ENCODE data around the gene NR4A2.
A peak's percentile ranks its signal among the peaks of the same experiment; 100 is the strongest.

Gene NR4A2

DNA sequence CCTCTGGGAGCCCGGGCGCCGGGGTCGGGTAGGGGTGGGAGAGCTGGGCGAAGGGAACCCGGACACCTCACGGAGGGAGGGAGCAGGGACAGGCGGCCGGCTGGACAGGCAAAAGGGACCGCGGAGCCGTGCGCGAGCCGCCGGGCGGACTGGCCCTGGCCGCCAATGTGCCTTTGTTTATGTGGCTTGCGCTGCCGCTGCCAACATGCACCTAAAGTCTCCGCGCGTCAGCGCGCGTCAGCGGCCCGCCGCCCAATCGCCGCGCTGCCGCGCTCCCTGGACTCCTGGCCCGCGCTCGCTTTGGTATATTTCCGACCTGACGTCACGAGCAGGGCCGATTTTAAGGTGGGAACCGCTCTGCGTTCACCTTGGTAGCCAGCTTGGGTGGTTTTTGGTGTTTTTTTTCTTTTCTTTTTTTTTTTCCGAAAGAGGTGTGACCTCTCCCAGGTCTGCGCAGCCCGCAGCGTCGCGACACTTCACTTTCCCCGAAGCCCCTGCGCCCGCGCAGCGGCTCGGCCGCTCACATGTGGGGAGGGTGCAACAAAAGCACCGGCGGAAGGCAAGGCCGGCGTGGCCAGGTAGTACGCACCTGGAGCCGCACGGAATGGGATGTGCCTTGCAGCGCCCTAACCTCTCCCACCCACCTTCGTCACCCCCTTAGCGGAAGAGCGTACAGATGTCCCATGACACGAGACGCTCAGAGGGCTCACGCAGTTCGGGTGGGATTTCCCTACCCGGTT lies at the start of gene NR4A2:
TSS of gene NR4A2 (minus strand) at position 188 of the 740 bp plus-strand sequence. CDS start 2,535 bp downstream, outside the sequence.
- DNase-seq = peak; percentile 66 to 87

DNA sequence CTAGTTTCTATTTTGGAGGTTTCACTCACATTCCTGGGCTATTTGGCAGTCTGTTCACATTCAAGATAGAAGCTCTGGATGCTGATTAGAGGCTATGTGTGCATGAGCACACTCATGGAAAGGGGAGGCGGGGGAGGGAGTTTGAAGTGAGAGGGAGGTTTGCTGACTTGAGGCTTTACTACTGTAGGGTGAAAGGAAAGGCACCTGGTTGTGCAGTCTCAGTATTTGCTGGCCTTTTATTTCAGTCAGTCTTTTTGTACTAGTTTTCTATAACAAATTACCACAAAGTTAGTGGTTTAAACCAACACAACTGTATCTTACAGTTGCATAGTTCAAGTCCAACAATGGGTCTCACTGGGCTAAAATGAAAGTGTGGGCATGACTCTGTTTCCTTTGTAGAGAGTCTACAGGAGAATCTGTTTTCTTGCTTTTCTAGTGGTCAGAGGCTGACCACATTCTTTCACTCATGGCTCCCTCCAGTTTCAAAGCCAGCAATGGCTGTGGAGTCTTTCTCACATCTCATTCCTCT lies 47.7 kb upstream of the NR4A2 start:
- no peak for DNase-seq

DNA sequence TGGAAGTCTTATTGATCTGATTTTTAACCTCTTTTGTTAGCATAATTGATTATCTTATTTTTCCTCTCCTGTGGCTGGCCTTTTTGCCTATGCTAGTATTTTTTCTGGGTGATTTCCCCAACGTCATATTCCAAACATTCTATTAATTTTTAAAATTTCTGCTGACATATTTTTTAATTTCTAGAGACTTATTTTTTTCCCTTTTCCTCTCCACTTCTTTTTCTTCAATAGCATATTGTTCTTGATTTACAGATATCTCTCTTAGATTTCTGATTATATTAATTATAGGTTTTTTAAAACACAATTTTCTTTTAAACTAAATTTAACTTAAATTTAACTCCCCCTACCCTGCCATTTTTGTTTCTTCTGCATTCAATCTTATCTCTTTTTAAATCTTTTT lies 47.2 kb upstream of the NR4A2 start:
- no peak for DNase-seq

DNA sequence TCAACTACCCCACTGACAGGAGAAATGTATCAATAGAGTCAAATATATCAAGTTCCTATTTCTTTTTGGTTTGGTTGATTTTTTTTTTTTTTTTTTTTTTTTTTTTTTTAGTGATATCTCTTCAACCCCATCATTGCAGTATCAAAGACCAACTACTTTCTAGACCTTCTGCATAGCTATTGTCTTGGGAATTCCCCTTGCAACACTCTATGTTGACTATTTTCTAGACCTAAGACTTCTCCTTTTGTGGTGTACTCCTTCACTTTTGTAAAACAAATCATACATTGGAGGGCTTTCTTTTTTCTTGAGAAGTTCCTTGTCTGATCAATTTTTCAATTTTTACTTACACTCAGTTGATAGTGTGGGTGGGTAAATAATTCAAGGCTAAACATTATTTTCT lies 46.5 kb upstream of the NR4A2 start:
- no peak for DNase-seq

DNA sequence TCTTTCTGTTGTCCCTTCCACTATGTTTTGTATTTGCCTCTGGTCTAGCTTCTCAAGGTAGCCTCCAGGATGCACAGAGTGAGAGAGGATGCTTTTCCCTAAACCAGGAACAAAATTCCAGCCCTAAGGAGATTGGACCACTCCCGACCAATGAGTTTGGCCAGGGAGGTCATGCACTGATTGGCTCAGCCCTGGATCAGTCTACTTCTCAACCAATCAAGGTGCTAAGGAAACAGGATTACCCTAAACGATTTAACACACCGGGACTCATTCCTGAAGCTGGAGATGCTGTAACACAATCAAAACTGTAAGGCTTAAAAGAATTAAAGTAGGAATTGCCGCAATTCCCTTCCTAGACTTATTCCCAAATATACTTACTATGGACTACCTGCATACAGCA lies 34.2 kb upstream of the NR4A2 start:
- DNase-seq = no peak

DNA sequence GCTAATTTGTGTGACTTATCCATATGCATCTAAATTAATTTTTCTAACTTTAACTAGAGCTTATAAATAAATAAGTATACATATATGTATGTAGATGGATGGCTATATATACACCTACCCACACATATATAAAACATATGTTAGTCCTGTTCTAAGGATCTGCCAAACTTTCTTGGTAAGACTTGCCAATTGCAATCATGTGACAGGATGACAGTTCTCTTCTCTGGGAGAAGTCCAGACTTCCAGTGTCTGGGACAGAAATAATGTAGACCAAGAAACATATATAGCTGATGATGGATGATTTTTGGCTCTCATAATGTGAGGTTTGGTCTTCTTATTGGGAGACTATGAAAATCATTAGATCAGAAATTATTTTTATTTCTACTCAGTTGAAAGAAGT lies 30.6 kb upstream of the NR4A2 start:
- DNase-seq = no peak

DNA sequence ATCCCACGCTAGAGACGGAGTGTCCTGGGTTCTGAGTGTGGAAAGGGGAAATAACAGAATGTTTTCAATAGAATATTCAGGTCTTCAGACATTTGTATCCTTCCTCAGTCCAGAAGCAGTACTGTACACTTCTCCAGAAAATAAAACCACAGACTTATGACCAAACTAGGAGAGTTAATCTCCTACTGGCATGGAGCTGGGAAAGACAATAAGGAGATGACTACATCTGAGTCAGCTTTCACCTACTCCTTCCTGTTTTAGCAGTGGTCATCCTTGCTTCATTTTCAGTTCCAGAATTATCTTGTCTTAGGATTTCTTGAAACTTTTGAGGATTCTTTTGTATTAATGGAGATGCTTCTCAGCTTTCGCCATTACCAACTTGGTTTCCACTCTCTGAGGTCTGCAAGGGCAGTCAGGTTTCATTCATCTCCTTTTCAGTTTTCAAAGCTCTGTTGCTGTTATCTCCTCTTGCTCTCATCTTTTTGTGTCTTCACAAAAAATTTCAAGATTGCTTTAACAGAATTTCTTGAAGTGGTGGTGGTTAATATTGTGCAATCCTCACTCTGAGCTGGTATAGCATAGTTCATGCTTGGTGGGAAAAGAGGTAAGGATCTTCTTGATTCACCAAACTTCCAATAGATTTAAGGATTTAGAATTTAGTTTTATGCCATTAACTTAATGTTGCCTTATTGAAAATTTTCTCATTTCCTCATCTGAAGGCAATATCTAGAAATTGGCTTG lies 23.7 kb upstream of the NR4A2 start:
- no peak for DNase-seq

DNA sequence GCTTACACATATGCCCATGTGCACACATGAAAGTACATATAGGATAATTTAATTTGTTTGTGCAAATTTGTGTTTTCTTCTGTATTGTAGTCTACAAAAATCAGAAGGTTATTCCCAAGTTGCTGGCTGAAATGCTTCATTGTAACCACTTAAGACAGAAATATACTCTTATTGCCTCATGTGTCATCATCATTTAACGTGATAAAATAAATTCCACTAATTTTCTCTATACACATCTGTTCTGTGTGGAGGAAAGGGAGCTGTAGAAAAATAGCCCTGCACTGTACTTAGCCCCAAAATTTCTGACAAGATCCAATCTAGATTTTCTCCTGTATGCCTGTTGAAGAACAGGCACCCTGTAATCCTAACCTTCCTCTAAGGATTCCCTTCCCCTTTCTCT lies 20.4 kb upstream of the NR4A2 start:
- no peak for DNase-seq

DNA sequence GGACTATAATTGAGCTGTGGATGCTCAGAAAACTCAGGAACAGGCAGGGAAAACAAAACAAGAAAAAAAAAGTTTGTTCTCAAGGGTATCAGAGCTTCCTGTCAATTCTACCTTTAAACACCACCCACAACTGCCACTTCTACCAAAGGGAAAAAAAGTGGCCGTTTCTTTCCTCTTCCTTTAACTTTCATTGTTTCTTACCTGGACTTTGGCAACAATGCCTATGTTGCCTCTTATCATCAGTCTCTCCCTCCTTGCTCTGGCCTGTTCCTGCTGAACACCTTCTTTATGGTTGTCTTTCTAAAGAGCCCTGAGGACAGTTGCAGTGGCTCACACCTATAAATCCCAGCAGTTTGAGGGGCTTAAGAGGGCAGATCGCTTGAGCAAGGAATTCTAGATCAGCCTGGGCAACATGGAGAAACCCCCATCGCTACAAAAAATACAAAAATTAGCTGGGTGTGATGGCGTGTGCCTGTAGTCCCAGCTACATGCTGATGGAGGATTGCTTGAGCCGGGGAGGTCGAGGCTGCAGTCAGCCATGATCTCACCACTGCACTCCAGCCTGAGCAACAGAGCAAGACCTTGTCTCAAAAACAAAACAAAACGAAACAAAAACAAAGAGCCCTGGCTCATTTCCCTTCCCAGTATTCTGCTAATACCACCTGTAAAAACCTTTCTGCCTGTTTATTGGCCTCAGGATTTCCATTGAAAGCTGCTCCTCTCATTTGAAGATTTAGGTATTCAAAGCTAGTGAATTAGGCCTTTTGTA lies 18.0 kb upstream of the NR4A2 start:
- DNase-seq = no peak

DNA sequence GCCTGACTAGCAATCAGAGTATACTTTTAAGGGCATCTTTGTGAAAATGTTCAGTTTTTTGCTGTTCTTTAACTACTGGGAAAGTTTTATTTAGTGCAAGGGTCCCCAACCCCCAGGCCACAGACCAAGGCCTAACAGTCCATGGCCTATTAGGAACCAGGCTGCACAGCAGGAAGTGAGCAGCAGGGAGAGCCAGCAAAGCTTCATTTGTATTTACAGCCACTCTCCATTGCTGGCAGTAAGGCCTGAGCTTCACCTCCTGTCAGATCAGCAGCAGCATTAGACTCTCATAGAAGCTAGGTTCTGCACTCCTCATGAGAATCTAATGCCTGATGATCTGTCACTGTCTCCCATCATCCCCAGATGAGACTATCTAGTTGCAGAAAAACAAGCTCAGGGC lies 17.1 kb upstream of the NR4A2 start:
- DNase-seq = no peak

DNA sequence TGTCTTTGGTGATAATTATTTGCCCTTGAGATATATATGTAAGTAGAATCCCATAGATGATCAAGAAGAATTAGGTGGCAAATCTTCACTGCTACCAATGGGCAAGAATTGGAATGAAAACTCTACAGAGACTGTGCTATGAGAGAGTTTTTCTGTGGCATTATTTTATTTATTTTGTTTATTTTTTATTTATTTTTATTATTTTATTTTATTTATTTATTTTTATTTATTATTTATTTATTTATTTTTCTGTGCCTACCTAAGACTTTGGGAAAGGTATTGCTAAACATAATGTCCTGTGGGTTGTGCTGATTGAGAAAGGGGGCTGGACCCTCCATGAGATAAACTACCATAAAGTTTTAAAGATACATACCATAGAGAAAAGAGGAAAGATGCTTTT lies 16.6 kb upstream of the NR4A2 start:
- no peak for DNase-seq

DNA sequence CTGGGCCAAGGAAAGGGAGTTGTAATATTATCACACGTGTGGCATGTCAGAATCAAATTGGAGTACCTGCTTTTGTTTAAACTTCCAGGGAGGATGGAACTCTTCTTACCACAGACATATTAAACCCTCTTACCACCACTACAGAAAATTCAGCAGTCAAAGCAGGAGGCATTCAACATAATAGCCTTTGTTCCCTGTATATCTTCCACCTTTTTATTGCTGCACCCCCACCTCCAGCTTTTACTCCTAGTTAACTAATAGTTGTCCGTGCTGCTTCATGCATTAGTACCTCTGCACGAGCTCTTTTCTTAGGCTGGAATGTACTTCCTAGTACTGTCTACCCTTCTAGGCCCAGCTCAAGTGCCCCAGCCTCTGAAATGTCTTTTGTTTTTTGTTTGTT lies 14.9 kb upstream of the NR4A2 start:
- DNase-seq = no peak

DNA sequence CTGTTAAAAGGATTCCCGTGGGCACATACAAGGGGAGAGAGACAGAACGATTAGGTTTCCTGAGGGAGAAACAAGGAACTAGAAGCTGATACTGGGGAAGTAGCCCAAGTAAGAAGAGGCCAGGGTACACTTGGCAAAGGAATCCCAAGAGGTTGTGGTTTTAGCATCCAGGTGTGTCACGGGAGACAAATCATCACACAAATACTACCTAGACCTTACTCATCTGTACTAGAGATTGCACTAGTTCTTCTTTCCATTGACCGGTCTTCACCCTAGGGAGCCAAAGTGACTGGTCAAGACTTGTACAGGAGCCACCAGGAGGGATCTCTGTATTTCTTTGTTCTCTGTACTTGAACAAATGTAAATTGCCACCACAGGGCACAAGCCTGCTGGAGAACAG lies 14.2 kb upstream of the NR4A2 start:
- no peak for DNase-seq

DNA sequence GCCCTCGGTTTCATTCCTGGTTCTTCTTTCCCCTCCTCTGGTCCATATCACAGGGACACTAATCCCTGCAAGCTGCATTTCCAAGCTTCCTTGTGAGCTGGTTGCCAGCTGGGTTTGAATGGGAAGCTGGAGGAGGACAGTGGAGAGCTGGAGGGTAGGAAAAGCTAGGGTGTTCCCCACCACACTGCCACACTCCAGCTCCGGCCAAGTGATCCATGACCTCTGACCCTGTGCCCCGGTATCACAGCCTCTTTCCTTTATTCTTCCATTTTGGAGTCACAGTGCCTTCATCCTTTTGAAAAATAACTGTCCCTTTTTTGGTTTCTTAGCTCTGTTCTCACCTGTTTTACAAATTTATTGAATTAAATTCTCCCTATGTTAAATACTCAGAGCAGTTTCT lies 13.1 kb upstream of the NR4A2 start:
- no peak for DNase-seq

DNA sequence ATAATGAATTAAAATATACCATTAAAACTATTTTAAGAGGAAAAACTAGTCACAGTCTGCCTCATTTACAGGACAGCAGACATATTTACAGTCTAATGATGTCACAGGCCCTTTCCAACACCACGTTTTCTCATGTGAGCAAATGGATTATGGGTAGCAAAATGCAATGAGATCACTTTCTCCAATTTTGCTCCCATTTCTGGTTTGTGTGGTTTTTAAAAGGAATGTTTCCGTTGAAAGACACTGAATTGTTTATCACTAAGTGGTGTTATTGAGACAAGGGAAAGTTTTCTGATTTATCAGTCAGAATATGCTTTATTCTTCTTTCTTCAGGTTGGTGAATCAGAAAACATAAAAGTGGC lies 11.4 kb upstream of the NR4A2 start:
- DNase-seq = no peak

DNA sequence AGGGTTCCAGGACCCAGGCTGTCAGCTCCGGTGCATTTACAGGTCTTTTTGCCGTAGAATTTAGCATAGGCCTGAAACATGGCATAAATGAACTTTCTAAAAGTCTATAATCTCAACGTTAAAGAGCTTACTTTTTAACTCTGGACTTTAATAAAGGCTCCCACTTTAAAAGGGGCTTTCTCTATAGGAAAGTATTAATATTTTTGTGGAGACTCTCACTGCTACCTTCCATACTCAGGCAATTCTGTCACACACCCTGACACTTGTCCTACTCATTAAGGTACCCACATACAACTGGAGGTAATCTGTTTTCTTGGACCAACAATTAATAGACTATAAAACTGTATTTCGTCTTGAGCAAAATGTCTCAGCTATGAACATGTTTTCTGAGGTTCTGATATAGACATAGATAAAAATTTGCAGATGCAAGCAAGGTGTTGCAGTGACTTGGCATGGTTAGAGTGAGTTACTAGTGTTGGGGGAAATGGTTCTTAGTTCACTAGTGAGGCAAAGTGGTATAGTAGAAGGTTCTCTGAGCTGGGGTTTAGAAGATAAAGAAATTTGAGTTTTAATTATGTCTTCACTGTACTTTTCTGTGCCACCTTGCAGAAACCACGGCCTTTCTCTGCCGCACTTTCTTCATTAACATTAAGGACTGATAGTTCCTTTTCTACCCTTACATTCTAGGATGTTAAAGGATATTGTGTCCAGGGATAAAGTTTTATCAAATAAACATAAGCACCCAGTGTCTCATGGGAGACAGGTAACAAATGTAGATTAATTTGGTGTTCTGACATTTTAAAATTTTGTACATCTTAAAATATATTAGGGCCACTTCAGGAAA lies 10.8 kb upstream of the NR4A2 start:
- DNase-seq = no peak

DNA sequence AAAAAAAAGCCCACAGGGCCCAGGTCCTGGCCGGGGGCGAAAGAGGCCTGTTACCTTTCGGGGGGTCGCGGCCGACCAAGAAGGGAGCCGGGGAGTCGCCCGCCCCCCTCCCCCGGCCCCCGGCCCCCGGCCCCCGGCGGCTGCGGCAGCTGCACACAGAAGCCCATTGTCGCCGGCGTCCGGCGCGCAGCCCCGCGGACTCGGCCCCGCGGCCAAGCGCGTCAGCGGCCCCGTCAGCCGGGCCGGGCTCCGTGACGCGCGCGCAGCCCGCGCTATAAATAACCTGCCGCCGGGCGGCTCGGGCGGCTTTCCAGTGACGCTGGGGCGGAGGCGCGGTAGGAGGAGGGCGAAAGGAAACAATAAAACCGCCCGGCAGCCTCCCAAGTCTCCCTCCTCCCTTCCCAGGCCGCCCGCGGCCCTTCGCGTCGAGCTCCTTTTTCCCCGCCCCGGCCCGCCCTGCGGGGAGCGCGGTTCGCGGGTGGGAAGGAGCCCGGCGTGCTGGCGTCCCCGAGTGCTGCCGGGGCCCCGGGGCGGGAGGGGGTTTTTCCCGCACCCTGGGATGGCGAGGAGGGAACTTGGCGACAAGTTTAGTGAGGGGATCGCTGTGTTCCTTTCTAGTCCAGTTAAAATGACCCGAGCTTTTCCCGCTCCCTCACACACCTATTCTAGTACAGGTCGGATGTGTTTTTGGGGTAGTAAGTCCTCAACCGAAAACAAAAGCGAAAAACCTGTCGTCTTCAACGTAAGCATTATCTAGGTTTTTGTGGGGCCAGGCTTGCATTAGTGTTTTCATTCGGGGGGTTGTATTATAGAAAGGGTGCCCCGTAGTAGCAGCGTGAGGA lies 10.0 kb upstream of the NR4A2 start:
- DNase-seq = peak; percentile 69 to 94

DNA sequence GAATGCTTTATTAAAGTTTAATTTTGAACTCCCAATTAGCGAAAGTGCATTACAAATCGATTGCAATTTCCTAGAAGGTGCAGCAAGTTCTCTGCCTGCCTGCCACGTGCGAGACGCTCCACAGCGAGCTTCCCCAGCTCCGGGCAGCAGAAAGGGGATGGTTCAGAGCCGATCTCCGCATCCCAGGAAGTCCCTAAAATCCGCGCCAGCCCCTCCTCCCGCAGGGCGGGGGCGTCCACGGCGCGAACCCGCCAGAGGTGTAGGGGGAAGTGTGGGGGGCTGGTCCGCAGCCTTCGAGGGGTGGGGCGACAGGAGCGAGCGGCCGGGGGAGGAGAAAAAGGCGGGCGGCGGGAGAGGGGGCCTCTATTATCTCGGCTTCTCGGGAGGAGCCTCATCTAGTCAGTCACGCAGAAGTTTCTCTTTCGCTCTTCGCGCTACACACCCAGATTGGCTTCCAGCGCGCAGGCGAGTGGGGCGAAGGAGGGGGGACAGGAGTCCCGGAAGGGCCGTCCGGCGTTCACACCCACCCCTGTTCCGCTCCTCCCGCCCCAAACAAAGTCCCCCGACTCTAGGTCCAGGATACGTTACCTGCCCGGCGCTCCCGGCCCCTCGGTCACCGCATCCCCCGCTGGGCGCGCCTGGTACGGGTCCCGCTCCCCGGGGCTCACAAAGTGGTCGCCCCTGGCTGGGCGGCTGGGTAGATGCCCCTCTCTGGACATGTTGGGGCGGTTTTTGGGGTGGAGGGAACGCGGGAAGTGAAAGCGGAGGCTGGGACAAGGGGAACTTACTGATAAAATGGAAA lies 9.1 kb upstream of the NR4A2 start:
- peak; percentile 71 to 88 for DNase-seq

DNA sequence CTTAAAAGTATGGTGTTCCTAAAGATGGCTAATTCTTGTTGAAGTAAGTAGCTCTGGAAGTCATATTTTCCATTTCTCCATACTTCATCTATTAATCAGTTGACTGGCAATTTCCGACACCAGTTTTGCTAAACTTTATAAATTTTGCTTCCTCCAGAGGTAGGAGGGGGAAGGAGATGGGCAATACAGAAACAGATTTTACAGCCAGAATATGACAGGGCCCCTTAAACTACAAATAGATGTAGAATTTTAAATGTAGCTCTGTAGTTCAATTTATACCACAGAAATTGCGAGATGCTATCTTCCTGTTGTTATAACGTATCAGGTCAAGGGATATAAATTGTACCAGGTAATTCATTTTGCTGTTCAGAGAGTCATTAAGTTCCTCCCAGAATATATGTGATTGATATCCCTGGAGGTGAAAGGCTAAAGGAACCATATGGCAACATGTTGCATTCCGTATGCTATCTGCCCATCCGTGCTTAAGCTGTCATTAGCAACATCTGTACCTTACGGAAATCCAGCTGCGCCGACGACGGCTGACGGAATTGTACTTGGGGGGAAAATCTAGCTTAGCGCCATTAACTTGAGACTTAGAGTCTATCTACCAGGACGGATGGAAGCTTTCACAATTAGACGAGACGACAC lies 8.4 kb upstream of the NR4A2 start:
- peak in 1 of 2 experiments; percentile 69 for DNase-seq

DNA sequence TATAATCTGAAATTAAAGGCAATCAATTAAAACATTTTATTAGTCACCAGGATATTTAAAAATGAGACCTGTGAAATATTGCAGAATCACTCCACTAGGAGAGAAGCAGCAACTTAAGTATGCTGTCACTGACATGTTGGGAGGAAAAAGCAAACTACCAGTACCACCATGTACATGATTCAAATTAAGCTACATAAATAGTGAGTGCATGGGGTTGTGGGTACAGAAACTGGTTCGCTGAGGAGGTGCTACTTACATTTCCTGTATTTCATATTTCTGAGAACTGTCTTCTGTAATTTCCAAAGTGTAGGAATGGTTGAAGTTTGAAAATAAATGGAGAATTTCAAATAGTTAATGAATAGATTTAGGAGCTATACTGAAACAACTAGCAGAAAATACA lies 7.9 kb upstream of the NR4A2 start:
- DNase-seq = no peak
